ENCODE data around the gene CNGA3.

Gene CNGA3

DNA sequence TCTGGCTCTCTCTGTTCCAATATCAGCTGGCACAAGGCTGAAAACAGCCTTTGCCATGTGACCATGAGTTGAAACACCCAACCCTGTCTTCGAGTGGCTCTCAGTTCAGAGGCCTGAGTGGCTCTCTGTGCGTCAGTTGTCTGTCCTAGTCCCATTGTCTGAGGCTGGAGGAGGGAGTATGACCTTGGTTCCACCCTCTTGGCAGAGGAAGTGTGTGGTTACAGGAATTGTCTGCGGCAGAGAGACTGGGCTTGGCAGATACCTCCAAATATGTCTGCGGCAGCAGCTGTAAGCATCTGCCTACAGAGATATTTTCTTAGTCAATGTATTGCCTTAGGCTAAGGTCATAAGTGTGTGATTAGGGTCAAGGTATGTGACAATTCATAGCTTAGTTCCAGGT, 32.6 kb downstream of the CNGA3 start:
- peak; percentile 29 for DNase-seq

DNA sequence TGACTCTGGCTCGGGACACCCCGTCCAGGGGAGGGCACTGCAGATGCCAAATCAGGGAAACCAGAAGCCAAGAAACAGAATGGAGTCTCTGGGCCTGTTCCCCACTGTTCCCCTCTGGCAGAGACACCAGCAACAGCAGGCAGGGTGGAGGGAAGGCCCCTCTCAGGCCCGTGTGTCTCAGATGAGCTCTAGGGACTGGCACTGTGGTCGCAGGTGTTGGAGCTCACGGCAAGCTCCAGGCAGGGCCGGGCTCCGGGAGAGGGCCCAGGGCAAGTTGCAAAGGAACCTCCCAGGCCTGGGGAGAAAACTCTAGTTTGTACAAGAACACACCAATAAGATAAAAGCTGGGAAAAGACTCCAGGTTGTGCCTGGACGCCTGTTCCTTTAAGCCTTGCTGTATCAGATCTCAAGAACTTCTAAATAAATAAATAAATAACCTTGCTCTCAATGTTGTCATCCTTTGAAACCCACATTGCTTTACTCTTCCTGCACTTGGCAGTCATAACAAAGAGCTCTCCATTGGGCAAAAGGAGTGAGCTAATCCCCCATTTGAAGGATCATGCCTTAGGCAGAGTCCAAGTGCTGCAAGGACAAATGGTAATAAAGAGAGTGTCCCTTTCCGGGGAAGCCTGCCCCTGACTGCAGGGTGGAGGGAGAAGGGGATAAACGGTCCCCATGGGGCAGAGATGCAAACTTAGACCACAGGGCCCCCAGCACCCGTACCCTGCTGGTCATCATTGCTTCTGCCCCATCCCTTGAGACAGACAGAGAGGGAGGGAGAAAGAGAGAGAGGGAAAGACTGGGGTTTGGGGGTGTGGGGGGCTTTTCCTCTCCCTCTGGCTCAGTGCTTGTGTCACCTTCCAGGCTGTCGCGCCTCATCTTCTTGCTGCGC, 33.3 kb downstream of the CNGA3 start:
- no peak for DNase-seq

DNA sequence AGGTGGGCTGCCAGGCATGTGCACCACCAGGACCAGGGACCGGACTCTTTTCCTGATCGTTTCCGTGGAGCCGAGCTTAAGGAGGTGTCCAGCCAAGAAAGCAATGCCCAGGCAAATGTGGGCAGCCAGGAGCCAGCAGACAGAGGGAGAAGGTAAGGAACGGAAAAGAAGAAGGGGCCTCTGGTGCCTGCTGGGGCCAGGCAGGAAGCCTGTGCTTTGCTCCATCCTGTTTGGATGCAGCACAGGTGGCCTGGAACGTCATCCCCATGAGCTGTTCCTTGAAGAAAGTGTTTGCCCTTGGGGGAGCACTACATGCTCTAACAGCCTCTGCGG, 33.9 kb downstream of the CNGA3 start:
- no peak for DNase-seq

DNA sequence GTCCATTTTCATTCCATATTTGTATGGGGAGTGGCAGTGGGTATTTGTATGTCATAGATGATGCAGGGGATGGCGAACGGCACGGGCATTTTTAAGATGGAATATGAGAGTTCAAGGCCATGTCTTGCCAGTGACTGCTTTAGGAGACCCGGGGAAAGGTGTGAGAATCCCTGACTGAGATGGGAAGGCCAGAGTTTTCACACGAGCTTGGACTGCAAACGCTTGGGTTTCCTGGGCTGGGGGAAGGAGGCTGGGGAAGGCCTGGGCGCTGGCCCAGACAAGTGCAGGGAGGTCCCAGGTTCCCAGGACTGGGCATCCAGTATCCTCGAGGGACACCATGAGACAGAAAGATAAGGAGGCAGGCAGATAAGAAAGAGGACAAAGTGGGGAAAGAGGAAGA, 35.2 kb downstream of the CNGA3 start:
- DNase-seq: no peak

DNA sequence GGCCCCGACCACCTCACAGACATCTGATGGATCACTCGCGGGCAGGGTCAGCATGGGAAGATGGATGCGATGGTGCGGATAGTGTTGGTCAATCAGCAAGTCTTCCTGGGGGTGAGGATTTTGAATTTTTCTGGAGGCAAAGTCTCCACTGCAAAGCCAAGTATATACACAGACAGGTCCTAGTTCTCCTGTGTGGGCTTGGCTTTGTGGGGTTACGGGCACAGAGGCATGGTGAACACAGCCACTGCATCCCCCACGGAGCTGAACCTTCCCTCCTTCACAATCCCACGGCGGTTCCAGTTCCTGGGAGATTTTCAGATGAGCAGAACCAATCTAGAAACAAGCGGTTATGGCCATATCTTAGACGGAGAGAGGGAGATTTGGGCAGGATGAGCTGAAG, 35.8 kb downstream of the CNGA3 start:
- DNase-seq: no peak

DNA sequence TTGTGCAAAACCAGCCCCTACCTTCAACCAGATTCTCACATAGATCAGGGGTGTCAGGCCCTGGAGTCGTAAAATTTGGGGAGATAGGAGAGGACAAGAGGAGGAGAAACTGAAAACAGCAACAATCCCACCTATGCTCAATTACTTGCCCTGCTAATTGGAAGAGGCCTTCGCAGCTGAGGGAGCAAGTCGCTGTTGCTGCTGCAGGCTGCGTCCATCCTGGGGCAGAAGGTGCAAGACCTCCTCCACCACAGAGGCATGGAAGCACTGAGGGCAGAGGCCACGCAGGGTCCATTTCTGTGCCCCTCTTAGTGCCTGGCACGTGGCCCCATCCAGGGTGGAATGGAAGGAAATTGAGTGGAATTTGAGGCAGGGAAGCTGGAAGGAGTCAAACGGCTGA, 36.5 kb downstream of the CNGA3 start:
- DNase-seq: no peak

DNA sequence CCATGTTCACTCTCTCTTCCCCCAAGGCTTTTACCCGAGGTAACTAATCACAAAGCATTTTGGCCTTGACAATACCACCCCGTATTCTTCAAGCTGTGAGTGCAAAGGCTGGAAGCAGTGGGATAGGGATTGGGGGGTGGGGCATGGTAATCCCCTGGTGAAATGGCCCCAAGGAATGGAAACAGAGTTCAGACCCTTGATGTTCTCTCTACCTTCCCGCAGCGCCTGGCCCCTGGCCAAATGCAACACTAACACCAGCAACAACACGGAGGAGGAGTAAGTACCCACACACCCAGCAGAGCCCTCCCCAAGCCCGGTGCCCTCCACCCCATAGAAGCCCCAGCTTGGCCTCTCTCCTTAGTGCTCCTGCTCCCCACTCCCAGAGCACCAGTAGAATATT, 36.9 kb downstream of the CNGA3 start:
- no peak for DNase-seq

DNA sequence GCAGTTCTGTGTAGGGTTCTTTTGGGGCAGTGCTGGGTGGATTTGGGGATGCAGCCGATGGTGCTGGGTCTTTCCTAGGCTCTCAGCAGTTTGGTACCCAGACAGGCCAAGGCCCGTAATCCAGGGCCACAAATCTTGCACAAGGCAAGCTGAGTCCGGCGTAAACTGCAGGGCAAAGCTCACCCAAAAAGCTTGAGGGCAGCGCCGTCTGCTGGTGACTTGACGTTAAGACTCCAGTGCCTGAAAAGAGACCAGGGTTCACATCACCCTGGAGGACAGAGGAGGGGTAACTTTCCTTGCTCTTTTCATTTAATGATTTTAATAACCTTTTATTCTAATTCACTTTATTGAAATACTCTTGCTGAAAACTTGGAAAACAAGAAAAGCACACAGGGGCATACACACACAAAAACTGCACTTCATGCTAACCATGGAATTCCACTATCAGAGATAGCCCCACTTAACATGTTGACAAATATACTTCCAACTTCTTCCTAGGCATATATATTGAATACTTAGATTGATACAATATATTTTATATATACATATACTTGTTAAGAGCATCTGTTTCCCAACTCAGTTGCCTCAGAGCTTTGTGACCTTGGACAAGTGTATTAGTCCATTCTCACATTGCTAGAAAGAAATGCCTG, 38.9 kb downstream of the CNGA3 start:
- peak; percentile 81 for DNase-seq

DNA sequence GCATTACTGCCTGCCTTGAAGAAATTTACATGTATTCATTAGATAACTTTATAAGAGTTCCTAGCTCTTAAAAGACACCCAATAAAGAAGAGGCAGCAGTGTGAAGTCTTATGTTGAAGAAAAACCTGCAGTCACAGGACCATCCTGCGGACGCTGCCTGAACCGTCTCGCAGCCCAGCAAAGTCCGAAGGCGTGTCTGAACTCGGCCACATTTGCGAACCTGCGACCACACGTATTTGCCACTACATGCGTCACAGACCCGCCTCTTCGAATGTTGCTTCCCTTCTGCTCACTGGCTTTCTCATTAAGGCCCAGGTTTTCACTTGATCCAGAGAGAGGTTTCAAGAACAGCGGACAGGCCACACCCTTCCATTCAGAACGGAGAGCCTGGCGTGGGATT, 41.2 kb downstream of the CNGA3 start:
- no peak for DNase-seq

DNA sequence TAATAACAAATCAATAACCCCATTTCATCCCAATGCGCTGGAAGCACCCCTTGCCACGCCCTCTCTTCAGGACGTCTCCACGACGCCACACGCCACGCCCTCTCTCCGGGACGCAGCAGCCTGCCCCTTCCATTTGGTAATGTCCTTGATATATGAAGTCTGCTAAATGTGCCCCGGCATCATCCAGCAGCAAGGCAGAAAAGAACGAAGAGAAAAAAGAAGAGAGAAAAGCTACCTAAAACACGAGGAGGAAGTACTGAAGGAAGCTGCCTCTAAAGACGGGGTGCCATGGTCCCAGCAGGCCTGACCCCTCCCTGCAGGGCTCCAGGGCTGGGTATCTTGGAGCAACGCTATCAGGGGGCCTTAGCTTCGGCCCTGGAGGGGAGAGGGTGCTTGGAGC, 41.8 kb downstream of the CNGA3 start:
- no peak for DNase-seq

DNA sequence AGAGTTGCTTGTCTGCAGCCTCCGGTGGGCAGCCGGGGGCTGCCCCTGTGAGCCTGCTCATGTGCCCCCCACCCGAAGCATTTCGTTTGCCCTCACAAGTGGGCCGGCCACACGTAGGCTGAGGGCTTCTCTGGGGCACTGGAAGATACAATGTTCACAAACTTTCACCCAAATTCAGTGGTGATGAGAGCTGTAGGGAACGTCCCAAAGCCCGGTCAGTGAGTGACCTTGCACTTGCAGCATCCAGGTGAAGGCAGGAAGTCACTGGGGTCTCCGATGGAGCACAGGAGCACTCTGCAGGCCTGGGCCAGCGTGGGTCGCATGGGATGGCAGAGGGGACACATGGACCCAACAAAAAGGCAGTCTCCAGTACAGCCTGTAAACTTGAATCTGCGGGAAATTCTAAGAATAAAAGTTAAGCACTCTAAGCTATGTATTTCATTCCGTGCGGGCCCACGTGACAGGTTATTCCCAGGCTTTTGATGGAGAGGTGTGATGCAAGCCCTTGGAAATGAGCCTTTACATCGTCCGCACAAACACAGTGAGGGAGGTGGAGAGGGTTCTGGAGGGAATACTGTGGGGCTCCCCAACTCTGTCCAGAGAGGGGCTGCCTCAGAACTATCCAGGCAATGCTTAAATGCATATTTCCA, 42.5 kb downstream of the CNGA3 start:
- DNase-seq: no peak

DNA sequence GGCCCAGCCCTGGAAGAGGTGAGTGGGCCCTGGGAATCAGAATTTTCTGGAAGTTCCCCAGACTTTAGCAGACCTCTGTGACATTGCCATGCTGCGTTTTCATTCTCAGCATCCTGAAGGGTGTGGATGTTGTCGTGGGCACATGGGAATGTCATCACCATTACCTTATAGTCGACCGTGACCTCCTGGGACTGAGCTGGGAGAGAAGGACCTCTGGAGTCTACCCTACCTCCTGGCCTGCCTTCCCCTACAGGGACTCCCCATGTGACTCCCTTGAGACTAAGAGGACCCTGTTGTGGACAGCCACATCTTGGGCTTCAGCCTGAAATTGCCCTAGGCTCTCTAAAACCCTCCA, 43.0 kb downstream of the CNGA3 start:
- no peak for DNase-seq

DNA sequence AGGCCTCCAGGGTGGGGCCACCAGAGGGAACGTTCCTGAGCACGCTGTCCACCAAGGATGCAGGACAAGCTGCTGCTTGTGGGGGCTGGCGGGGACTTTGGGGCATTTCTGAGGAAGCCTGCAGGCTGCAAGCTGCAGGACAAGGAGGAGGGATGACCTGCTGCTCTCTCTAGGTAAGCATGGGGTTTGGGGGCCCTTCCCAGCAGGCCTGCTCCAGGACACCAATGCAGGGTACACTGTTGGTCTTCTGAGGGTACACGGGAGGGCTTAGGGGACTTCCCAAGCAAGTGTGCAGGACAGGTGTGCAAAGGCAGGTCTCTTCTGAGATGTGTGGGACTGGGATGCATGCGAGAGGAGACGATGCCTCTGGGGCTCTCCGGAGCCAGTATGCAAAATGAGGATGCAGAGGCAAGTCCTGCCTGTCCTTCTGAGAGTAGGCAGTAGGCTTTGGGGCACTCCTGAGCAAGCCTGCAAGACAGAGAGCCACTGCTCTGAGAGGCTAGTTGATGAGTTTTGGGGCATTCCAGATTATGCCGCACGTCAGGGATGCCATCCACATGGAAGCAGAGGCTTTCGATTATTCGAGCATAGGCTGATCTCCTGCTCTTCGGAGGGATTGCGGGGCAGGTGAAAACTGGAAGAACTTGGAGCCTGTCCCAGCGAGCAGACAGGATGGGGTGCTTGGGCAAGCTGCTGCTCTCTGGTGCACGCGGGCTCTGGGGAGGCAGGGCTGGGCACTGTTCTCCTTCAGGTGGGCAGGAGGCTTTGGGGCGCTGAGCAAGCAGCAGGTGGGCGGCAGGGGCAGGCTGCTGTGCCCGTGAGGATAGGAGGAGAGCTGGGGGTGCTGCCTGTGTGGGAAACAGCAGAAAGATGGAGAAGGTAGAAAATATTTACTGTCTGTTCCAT, 44.6 kb downstream of the CNGA3 start:
- DNase-seq: no peak

DNA sequence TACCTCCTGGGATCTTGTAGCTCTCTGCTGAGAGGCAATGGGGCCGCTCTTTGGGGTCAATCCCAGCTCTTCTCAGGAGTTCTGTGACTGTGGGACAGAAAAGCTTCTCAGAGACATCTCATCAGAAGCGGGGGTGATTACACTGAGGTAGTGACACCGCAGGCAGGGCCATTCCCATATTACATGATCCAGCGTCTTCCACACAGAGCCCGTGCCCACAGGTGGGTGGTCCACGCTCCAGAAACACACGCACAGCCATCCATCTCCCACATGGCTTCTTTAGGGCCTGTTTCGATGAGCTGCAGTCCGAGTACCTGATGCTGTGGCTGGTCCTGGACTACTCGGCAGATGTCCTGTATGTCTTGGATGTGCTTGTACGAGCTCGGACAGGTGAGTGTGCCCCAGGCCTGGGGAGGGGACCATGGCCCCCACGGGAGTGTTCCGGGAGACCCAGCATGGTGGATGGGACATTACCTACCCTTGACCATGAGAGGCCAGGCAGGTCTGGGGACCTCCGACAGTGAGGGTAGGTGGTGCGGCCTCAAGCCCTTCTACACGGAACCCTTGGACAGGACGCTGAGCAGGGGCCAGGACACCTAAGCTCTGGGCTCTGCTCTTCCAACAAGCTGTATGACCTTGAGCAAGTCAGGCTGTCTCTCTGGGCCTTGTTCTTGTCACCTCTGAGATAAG, 45.5 kb downstream of the CNGA3 start:
- no peak for DNase-seq

DNA sequence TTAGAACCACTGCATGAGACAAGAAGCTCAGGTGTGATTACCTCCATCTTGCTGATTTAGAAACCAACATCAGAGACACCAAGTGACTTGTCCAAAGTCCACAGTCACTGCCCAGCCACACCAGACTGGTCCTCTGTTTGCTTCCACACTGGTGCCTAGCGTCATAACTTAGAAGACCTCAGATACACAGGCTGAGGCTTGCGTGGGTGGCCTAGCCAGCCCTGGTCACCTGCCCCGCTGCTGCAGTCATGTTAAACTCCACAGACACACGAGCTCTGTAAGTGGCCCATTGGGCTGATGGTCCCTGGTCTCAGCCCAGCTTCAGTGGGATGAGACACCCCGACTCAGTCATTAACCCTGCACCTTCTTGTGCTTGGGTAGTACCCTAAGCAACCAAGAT, 47.1 kb downstream of the CNGA3 start:
- no peak for DNase-seq

DNA sequence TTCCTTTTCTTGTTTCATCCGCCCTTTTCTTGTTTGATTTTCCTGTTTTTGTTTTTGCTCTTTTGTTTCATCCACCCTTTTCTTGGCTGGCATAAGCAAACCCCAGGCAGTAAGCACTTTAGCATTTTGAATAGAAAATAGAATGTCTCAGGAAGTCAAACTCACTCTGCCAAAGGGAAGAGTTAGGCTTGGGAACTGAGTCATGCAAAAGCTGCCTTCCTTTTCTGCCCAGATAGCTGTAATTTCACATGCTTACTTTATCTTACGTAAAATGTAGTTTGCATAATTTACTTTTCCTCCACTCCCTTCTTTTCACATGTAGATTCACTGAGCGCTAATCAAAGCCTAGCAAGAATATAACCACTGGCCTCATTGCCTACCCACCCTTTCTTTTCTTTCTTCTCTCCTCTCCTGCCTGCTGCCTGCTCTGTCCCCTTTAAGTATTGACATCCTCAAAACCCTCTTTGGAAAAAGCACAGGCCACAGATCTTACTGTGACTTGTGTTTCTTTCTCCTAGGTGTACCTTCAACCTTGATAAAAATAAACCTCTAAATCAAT, 48.4 kb downstream of the CNGA3 start:
- no peak for DNase-seq

DNA sequence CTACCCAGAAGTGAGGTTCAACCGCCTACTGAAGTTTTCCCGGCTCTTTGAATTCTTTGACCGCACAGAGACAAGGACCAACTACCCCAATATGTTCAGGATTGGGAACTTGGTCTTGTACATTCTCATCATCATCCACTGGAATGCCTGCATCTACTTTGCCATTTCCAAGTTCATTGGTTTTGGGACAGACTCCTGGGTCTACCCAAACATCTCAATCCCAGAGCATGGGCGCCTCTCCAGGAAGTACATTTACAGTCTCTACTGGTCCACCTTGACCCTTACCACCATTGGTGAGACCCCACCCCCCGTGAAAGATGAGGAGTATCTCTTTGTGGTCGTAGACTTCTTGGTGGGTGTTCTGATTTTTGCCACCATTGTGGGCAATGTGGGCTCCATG, 49.7 kb downstream of the CNGA3 start:
- DNase-seq: no peak

DNA sequence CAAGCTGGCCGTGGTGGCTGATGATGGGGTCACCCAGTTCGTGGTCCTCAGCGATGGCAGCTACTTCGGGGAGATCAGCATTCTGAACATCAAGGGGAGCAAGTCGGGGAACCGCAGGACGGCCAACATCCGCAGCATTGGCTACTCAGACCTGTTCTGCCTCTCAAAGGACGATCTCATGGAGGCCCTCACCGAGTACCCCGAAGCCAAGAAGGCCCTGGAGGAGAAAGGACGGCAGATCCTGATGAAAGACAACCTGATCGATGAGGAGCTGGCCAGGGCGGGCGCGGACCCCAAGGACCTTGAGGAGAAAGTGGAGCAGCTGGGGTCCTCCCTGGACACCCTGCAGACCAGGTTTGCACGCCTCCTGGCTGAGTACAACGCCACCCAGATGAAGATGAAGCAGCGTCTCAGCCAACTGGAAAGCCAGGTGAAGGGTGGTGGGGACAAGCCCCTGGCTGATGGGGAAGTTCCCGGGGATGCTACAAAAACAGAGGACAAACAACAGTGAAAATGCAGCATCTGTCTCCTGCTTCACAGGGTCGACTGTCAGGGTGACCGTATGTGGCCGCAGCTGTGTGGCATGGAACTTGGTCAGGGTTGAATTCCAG, 50.6 kb downstream of the CNGA3 start:
- DNase-seq: no peak

DNA sequence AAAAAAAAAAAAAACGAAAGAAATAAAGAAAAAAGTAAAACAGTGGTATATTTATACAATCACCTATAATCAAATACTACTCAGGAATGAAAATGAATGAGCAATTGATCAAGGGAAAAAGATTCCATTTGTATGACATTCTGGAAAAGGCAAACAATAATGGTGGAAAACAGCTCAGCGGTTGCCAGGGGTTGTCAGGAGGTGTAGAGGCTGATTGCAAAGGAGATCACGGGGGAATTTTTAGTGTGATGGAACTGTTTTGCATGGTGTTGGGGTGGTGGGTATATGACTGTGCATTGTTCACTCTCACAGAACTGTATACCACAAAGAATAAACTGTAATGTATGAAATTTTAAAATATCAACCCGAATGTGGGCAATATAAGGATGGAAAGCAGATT, 52.9 kb downstream of the CNGA3 start:
- DNase-seq: no peak

DNA sequence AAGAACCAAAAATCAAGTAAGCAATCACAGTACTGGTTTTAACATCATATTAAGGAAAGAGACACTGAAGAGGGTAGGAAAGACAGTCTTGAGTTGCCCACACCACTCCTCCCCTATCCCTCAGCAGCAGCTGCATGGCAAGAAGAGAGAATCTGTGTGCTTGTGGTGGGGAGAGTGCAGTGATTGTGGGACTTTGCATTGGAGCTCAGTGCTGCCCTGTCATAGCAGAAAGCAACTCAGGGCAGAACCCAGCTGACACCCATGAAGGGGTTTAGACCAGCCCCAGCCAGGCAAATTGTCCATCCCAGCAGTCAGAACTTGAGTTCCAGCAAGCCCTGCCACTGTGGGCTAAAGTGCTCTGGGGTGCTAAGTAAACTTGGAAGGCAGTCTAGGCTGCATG, 57.6 kb downstream of the CNGA3 start:
- DNase-seq: no peak

DNA sequence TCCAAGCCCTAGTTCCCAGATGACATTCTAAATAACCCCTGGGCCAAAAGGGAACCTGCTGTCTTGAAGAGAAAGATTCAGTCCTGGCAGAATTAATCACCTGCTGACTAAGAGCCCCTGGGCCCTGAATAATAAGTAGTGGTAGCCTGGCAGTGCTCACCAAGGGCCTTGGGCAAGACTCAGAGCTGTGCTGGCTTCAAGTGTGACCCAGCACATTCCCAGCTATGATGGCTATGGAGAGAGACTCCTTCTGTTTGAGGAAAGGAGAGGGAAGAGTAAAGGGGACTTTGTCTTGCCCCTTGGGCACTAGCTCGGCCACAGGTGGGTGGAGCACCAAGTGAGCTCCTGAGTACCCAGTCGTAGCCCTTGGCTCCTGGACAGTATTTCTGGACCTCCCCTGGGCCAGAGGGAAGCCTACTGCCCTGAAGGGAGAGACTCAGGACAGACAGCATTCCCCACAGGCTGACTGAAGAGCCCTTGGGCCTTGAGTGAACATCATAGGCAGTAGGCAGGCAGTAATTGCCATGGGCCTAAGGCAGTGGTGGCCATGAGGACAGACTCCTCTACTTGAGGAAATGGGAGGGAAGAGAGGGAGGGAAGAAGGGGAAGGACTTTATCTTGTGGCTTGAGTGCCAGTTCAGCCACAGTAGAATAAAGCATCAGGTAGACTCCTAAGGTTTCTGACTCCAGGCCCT, 58.4 kb downstream of the CNGA3 start:
- DNase-seq: no peak

Data from RPMI8226 (cell line).